NCI-H2196 (cell line): ENCODE data around the gene OCEL1.

Experiments used
- DNase-seq: peaks from one replicate; lab custom pipeline; 2025; ENCODE audit not compliant: unreplicated experiment; lab: John Stamatoyannopoulos, UW

OCEL1 gene

DNA sequence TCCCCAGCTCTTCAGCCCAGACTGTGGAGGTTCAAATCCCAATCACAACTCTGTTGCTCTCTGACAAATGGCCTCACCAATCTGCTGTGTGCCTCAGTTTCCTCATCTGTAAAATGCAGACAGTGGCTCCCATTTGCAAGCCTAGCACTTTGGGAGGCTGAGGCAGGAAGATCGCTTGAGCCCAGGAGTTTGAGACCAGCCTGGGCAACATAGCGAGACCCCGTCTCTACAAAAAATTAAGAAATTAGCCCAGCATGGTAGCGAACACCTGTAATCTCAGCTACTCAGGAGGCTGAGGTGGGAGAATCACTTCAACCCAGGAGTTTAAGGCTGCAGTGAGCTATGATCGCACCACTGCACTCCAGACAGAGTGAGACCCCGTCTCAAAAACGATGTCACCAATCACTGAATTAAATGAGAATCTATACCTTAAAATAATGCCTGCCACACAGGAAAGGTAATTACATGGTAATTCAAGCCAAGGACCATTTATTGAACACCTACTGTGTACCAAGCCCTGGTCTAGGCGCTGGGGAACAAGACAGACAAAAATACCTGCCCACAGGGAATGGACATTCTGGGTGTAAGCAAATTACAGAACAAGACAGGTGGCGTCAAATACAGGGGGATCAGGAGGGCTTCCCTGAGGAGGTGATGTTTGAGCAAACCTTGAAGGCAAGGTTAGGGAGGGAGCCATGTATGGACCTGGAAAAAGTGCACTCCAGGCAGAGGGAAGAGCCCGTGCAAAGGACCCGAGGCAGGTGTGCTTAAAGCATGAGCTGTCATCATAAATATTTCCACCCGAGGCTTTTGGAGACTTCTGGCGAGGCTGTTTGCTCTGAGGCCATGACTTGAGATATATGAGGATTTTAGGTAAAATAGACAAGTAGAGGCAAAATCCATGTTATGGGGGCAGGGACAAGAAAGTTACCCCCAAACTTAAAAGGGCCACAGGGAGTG lies 12.0 kb downstream of the OCEL1 start:
- no peak for DNase-seq

DNA sequence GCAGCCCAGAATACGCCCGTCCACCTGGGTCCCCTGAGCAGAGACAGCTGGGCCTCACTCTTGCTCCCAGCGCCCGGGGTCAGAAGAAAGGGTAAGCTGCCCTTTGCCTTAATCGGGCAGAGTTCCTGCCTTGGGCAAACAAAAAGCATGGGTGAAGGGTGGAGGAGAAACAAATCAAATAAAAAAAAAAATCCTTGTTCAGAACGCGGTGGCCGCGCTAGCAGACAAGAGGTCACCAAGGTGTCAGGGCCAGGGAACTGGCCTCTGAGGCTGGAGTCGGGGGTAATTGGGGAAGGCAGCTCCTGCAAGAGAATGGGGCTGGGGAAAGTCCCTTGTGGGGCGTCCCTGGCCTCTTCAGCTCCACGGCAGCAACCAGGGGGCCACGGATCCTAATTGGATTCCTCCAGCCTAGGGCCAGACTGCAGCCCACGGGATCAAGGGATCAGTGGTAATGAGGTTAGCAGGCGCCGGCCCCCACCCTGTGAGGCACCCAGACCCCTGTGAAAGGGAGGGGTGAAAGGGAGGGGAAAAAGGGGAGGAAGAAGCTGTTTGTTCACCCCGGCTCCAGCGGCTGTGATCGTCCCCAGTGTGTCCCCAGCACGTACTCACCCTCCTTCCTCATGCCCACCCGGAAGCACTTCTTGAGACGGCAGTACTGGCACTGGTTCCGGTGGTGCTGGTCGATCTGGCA lies 14.2 kb downstream of the OCEL1 start:
- no peak for DNase-seq

DNA sequence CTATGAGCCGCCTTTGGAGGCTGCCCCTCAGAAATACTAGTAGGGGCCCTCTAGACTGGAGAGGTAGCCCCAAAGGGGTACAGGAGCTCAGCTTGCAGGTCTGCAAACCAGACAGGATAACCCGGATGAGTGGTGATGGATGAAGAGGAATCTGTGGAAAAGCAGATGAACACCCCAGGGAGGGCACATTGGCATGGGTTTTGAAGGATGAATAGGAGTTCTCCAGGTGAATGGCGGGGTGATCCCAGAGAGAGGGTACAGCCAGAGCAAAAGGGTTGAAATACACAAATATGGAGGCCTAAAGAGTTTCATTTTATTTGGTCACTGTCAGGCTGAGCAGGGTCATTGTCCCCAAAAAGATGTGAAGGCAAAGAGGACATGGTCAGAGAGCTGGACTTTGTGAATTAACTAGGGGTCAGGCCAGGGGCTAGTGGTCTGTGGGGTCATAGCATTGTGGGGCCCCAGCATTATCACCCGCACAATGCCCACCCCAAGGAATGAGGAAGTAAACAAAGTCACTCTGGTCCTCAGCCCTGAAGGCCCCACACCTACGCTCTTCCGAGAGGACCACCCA lies 14.9 kb downstream of the OCEL1 start:
- no peak for DNase-seq

DNA sequence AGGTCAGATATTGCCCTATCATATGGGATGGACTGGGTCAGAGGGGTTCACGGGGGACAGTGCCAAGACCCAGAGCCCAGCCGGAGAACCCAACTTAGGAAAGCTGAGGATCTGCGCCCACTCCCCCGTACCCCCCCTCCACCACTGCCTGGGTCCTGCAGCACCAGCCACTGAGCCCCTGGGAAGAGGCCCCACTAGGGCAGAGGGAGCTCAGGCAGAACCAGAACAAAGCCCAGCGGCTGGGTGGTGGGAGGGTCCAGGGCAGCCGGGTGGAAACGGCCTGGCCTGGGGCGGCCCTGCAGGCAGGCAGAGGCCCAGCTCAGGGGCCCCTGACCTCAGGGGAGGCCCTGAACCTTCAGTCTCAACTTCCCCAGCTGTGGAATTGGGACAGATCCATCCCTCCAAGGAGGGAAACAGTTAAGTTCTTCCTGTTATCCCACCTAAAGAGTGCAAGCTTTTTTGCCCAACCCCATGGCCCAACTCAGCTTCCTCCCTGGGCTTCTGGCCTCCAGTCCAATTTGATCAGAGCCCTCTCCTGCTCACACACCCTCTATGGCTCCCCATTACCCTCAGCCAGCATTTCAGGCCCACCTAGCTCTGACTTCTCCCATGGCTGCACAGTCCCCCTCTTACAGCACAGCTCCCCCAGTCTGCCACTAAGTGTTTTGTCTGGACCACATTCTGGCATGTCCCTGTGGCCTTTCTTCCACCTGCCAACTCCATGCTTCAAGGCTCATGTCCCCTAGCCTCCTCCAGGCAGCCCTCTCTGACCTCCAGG lies 16.6 kb downstream of the OCEL1 start:
- no peak for DNase-seq

DNA sequence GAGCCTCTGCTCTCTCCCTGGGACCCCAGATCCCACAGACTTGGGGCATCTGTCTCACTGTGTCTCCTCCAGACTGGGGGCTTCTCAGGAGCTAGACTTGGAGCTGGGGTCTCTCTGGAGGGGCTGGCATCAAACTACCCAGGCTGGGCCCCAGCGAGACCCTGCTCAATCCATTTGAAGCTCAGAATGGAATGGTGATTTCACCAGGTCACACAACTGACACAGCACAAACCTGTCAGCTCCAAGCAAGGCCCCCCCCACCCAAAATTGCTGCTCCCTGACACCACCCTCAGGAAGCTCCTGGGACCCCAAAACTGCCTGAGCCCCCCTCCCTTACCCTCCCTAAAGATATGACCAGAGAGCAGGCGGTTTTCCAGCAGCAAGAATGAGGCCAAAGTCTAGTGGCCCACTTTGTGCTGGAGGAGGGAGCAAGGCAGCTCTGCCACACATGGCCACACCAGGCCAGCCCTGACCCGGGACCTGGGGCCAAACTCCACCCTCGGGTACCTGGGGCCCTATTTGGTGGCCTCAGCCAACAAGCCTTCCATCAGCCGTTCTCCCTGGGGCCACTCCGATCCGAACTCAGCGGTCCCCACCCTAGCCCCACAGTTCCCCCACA lies 17.3 kb downstream of the OCEL1 start:
- no peak for DNase-seq

DNA sequence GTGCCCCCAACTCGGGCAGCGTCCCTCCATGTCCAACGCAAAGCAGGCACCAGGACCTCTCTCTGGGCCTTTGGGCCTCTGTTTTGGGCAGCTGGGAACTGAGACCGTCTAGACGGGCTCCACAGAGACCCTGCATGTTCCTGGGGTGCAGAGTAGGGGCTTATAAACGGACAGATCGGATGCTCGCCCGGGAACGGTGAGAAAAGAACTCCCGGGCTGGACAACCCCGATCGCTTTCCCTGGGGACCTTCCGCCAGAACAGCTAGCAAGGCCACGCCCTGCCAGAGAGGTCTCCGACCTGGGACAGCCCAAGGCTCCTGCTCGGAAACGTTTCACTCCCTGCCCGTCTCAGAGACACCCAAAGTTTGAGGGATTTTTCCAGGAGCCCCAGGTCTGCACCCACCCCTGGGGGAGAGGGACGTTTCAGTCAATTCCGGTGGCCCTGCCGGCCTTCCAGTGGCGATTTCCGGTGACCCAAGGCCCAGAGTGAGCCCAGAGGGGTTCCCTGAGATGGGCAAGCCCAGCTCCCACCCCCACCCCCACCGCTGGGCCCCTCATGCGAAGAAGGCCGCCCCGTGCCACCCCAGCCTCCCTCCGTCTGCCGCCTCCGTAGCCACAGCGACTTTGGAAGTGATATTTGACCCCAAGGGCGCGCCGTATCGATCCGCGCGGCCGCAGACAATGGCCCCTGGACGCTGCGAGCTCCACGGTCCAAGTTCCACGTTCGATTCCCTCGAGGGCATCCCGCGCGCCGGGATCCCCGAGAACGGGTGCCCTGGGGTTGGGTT lies 18.0 kb downstream of the OCEL1 start:
- DNase-seq = no peak

DNA sequence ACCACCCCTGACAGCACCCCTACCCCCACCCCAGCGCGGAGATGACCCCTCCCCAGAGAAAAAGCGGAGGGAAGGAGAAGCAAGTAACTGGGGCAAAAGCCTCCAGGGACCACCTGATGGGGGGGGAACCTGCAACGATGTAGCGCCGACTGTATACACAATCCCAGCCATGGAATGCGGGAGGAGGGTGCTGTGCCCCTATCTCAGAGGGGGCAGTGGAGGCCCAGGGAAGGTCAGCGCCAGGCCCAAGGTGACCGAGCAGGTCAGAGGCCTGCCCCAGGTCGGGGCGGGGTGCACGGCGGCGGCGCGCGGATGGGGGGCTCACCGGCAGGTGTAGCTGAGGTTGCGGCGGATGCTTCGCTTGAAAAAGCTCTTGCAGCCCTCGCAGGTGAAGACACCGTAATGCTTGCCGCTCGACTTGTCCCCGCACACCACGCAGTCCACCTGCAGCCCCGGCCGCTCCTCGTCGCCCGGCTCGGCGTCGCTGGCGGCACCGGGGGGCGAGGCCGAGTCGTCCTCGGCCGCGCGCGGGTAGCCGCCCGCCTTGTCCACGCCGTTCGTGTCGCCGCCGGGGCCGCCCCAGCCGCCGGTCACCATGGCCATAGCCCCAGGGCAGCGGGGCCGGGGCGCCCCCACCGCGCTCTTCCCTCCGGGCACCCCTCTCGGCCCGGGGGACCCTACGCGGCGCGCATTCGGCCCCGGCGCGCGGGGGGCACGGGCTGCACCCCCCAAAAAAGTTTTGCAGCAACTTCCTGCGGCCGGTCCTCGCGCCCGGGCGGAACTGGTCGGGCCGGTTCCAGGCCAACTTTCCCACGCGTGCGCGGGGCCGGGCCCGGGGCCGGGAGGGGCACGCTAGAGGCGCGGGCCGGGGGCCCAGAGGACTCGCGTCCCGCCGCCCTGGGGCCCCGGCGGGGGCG lies 18.9 kb downstream of the OCEL1 start:
- DNase-seq = no peak

DNA sequence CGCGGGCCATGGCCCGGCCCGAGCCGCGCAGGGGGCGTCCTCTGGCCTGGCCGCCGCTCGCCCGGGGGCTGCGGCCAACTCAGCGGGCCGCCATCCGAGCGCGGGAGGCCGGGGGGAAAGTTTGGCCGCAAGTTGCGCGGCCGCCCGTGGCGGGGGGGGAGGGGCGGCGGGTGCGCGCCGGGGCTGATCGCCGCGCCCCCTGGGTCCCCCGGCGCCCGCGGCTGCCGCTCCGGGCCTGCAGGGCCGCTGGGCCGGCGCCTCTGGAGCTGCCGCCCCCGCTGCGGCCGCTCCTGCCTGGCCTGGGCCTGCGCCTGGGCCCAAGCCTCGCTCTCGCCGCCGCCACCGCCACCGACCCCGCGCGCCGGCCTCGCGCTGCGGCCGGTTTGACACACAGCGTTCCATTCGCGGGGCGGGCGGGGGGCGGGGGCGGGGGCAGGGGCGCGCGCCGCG lies 19.5 kb downstream of the OCEL1 start, which contains the start of gene NR2F6:
NR2F6 (minus strand) TSS at position 385 of the 450 bp plus-strand sequence. CDS start 699 bp downstream, outside the sequence.
- DNase-seq = no peak

DNA sequence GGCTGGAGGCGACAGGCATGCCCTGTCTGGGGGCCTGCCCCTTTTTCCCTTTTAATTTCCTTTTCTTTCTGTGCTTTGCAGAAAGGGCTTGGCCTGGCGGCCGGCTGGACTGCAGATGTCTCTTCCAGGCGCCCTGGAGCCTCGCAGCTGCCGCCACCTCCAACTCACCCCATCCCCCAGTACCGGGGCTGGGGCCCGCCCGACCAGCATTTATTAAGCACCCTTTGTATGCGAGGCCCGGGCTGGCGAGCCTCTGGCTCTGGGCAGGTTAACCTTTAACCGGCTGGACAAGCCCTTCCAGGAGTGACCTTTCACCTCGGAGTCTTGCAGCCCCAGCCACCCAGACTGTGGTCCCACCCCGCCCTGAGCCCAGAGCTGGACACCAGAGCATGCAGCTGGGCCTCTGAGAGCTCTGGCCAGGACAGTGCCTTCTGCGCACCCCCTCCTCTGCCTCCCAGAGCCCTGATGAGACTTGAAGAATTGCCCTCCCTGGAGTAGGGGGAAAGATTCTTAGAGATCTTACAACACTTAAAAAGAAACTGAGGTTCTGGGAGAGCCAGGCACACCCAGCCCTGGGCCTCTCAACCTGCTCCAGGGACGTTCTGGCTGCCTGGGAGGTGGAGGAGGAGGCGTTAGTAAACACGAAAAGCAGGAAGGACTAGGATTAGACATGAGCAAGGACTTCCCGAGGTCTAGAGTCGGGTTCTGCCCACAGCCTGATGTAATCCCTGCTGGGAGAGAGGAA lies 20.8 kb downstream of the OCEL1 start:
- peak; percentile 85 for DNase-seq

DNA sequence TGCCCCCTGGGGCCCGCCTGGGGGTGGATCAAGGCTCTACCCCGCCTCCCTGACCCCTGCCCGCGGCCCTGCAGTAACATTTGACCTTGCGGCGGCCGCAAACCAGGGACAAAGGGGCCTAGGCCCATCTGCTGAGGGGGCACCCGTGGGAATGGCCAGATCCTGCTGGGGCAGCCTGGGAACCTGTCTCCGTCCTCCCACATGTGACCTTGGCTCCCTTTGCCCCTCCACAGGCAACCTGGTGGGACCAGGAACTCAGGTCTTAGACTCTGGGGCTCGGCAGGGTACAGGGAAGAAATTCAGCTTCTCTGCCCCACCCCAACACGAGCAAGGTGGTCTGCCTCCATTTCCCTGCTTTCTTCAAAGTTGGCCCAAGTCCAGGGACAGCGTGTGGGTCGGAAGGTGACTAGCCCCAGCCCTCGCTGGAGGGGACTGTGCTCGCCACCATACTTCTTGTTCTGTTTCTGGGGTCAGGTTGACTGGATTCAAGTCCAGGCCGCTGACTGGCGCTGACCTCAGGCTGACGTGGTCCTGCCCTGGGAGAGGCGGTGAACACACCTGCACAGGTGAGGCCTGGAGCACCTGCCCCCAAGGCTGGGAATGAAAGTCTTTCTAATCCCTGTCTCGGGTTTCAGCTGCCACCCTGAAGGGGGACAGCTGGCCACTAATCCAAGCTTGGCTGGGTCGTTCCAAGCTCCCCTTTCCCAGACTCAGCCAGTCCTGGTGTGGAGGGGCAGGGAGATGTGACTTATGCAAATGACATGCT lies 22.2 kb downstream of the OCEL1 start:
- DNase-seq = peak; percentile 61

DNA sequence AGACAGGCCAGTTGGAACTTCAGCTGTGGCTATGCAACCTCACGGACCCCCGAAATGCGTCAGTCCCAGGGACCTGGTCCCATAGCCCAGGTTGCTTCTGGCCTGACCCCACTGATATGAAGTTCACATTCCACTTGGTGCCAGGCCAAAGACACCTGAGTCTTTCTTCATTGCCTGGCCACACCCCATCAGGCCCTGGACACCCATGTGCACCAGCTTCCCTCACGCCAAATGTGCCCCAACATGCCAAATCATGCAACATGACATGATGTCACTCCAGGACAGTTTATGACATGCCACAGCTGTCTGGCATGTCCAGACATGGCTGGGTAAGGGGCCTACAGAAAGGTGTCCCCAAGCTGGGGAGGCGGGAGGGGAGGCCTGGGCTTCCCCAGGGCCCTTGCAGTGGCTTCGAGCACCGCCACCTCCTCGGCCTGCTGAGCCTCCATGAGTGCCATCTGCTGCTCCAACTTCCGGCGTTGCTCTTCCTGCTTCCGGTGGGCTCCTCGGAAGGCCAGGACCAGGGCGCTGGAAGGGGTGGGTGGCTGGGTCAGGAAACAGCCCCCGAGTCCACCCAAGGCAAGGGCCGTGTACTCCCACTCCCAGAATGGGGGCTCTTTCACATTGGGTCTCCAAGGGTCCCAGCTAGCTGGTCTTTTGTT lies 24.0 kb downstream of the OCEL1 start:
- DNase-seq = no peak

DNA sequence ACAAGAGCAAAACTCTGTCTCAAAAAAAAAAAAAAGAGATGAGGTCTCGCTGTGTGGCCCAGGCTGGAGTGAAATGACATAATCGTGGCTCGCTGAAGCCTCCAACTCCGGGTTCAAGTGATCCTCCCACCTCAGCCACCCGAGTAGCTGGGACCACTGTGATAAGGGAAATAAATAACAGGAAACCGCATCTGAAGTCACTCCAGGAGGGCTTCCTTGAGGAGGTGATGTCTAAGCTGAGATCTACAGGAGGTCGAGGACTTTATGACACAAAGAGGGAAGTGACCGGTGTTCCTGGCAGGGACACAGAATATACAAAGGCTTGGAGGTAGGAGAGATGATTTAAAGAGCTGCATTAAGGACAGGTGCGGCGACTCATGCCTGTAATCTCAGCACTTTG lies 28.6 kb downstream of the OCEL1 start:
- no peak for DNase-seq

DNA sequence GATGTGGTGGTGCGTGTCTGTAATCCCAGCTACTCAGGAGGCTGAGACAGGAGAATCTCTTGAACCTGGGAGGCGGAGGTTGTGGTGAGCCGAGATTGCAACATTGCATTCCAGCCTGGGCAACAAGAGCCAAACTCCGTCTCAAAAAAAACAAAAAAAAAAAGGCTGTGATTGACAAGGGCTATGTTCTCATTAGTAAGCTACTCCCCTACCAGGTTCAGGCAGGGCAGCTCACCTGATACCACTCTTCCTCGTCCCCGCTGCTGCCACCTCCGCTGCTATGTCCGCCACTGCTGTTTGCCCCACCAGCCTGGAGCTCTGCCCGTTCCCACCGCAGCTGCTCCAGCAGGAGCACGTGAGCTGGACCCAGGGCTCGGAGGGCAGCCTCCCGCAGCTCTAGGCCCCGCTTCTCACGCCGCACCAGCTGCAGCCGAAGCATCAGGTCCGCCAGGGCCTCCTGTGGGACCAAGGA lies 29.2 kb downstream of the OCEL1 start:
- DNase-seq = peak; percentile 51

DNA sequence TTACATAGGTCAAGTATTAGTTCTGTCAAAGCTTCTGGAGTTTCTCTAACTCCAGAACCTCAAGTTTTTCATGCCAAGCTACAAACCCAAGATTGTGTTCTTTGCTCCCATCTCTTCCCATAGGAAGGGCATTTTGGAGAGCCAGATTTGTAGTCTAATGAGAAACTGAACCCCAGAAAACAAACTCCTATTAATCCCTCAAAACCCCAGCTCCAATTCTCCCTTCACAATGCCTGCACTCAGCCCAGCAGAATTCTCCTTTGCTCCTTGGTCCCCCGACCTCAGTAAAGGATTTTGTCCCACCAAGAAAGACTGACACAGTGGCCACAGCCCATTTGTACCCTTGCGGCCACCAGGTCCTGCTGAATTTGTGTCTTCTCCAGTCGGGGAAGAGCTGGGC lies 30.1 kb downstream of the OCEL1 start:
- DNase-seq = no peak

DNA sequence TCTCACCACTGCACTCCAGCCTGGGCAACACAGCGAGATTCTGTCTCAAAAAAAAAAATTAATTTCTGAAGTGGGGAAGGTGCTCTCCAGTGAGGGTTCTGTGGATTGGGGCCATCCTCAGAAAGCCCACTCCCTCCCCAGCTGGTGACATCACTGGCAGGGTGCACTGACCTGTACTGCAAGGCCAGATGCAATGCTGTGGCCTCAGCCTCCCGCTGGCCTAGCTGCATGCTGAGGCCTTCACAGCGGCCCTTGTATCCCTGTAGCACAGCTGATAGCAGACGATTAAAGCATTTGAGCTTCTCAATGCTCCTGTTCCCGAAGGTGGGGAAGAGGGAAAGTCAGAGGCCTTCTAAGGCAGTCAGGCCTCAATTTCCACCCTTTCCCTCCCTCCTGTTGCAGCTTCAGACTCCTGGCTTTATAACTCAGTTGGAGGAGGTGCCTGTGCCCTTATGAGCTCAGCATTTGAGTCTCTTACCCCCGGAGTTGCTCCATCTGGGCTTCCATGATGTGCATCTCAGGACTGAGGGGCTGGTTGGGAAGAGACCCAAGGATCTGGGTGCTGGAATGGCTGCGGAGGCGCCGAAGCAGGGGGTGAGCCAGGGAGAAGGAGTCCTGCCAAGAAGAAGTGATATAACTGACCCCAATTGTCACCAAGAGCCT lies 33.2 kb downstream of the OCEL1 start:
- DNase-seq = peak; percentile 20

DNA sequence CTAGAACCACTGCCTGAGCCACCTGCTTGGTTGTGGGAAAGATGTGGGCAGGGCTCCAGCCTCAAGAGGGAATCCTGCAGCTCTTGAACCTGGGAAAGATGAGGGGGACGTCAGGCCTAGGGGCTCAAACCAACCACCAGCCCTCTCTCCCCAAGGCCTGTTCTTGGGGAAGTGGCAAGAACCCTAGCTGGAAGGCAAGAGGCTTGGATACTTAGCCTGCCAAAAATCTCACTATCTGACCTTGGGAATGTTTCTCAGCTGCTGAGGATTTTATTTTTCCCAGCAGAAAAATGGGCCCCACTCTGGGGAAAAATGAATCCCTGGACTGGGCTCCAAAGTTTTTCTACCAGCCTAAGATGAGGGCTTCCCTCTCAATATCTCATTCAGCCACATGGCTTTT lies 33.9 kb downstream of the OCEL1 start:
- no peak for DNase-seq
